Dendritic cell treated with granulocyte-macrophage colony-stimulating factor and Interleukin-4, amounts not matched to agents 40 ng/mL and 50 ng/mL, for 4 days (primary cell): ENCODE data around the gene MYO5A.
A peak's percentile ranks its signal among the peaks of the same experiment; 100 is the strongest.

Experiments used
- H3K27ac Mint-ChIP-seq: one replicate; pipeline ENCODE4 v1.8.0; 2022; ENCODE audit warnings: mild to moderate bottlenecking, mixed read lengths
- H3K27me3 Mint-ChIP-seq: one replicate; pipeline ENCODE4 v1.8.0; 2022; ENCODE audit warnings: mild to moderate bottlenecking, mixed read lengths
- H3K36me3 Mint-ChIP-seq: one replicate; pipeline ENCODE4 v1.8.0; 2022; ENCODE audit warnings: low read depth, mixed read lengths
- H3K4me1 Mint-ChIP-seq: one replicate; pipeline ENCODE4 v1.8.0; 2022; ENCODE audit warnings: low read depth, mixed read lengths
- H3K4me3 Mint-ChIP-seq: one replicate; pipeline ENCODE4 v1.8.0; 2022; ENCODE audit warnings: mild to moderate bottlenecking, moderate library complexity, mixed read lengths
- H3K9me3 Mint-ChIP-seq: one replicate; pipeline ENCODE4 v1.8.0; 2022; ENCODE audit warnings: mixed read lengths
- intact Hi-C: fragments of 100-400 bp; cut with micrococcal nuclease; formaldehyde crosslinking; loops from one replicate; pipeline ENCODE4 v1.15.0; 2022

The MYO5A gene

GRCh38 chr15:52361975-52362494 is 166.6 kb downstream of the MYO5A start:
- peaks cover 80% of the 10 kb centered on the region for H3K36me3 Mint-ChIP-seq
- H3K4me3 Mint-ChIP-seq: peak overlapping the region; percentile 7
- intact Hi-C loops: loop anchor here (5.0 kb wide), 1 partner anchor 210 kb away; no protein-coding TSS in a partner anchor
- no peaks in the 10 kb centered on the region for H3K27me3 Mint-ChIP-seq
- no peaks in the 10 kb centered on the region for H3K9me3 Mint-ChIP-seq
- H3K27ac Mint-ChIP-seq: peak overlapping the region; percentile 82
- peaks cover 36% of the 10 kb centered on the region for H3K4me1 Mint-ChIP-seq

- Mint-ChIP-seq H3K36me3 (peaks cover 75% of the 10 kb centered on the region), H3K4me1 (peaks cover 36% of the 10 kb centered on the region), H3K4me3 (peak overlapping the region; percentile 7), H3K27ac (peak overlapping the region; percentile 82), H3K27me3 (no peaks in the 10 kb centered on the region), H3K9me3 (no peaks in the 10 kb centered on the region)
- intact Hi-C loops: loop anchor here (5.0 kb wide), 1 partner anchor 211 kb away; no protein-coding TSS in a partner anchor
These were observed 167.2 kb downstream of the MYO5A start for GRCh38 chr15:52361494-52361893.

GRCh38 chr15:52360229-52361203 is 168.2 kb downstream of the MYO5A start:
- Mint-ChIP-seq H3K36me3 (peaks cover 70% of the 10 kb centered on the region), H3K4me1 (peaks cover 36% of the 10 kb centered on the region)
- intact Hi-C loops: loop anchor here (5.0 kb wide), 1 partner anchor 212 kb away; no protein-coding TSS in a partner anchor

GRCh38 chr15:52359722-52360121 is 169.0 kb downstream of the MYO5A start:
- Mint-ChIP-seq H3K4me1 (peaks cover 36% of the 10 kb centered on the region), H3K36me3 (peaks cover 69% of the 10 kb centered on the region), H3K4me3 (no peak overlapping the region), H3K27me3 (no peaks in the 10 kb centered on the region), H3K9me3 (no peaks in the 10 kb centered on the region), H3K27ac (no peak overlapping the region)
- intact Hi-C loops: loop anchor here (5.0 kb wide), 1 partner anchor 213 kb away; no protein-coding TSS in a partner anchor

More at GRCh38 chr15:52360229-52361203, 168.2 kb downstream of the MYO5A start:
- H3K9me3 Mint-ChIP-seq: no peaks in the 10 kb centered on the region
- peak overlapping the region; percentile 82 for H3K27ac Mint-ChIP-seq
- H3K4me3 Mint-ChIP-seq: no peak overlapping the region
- no peaks in the 10 kb centered on the region for H3K27me3 Mint-ChIP-seq

GRCh38 chr15:52357949-52358348 is 170.7 kb downstream of the MYO5A start:
- Mint-ChIP-seq H3K36me3 (peaks cover 68% of the 10 kb centered on the region), H3K4me1 (peaks cover 29% of the 10 kb centered on the region), H3K9me3 (no peaks in the 10 kb centered on the region), H3K27ac (no peak overlapping the region), H3K27me3 (no peaks in the 10 kb centered on the region), H3K4me3 (no peak overlapping the region)
- intact Hi-C loops: no loop called here

GRCh38 chr15:52352086-52352485 is 176.6 kb downstream of the MYO5A start:
- Mint-ChIP-seq H3K27me3 (no peaks in the 10 kb centered on the region), H3K4me1 (peaks cover 19% of the 10 kb centered on the region), H3K36me3 (peaks cover 83% of the 10 kb centered on the region), H3K9me3 (no peaks in the 10 kb centered on the region), H3K27ac (peak overlapping the region; percentile 71), H3K4me3 (no peak overlapping the region)
- intact Hi-C loops: no loop called here

GRCh38 chr15:52351206-52351908 is 177.3 kb downstream of the MYO5A start:
- peak overlapping the region; percentile 71 for H3K27ac Mint-ChIP-seq
- H3K9me3 Mint-ChIP-seq: no peaks in the 10 kb centered on the region
- peaks cover 19% of the 10 kb centered on the region for H3K4me1 Mint-ChIP-seq
- peaks cover 90% of the 10 kb centered on the region for H3K36me3 Mint-ChIP-seq
- H3K27me3 Mint-ChIP-seq: no peaks in the 10 kb centered on the region
- H3K4me3 Mint-ChIP-seq: no peak overlapping the region
- intact Hi-C loops: no loop called here

- no peak overlapping the region for H3K27ac Mint-ChIP-seq
- H3K4me1 Mint-ChIP-seq: peaks cover 19% of the 10 kb centered on the region
- no peaks in the 10 kb centered on the region for H3K9me3 Mint-ChIP-seq
- intact Hi-C loops: no loop called here
- no peaks in the 10 kb centered on the region for H3K27me3 Mint-ChIP-seq
- no peak overlapping the region for H3K4me3 Mint-ChIP-seq
- peaks cover 94% of the 10 kb centered on the region for H3K36me3 Mint-ChIP-seq
These were observed 178.3 kb downstream of the MYO5A start for GRCh38 chr15:52350423-52350822.

GRCh38 chr15:52349052-52349700 is 179.5 kb downstream of the MYO5A start:
- intact Hi-C loops: no loop called here
- peaks cover 95% of the 10 kb centered on the region for H3K36me3 Mint-ChIP-seq
- H3K27me3 Mint-ChIP-seq: no peaks in the 10 kb centered on the region
- no peak overlapping the region for H3K27ac Mint-ChIP-seq
- H3K4me1 Mint-ChIP-seq: peaks cover 19% of the 10 kb centered on the region
- no peak overlapping the region for H3K4me3 Mint-ChIP-seq
- no peaks in the 10 kb centered on the region for H3K9me3 Mint-ChIP-seq

- peaks cover 19% of the 10 kb centered on the region for H3K4me1 Mint-ChIP-seq
- intact Hi-C loops: no loop called here
- H3K27ac Mint-ChIP-seq: no peak overlapping the region
- no peaks in the 10 kb centered on the region for H3K9me3 Mint-ChIP-seq
- H3K27me3 Mint-ChIP-seq: no peaks in the 10 kb centered on the region
- H3K36me3 Mint-ChIP-seq: peaks cover 91% of the 10 kb centered on the region
- no peak overlapping the region for H3K4me3 Mint-ChIP-seq
These were observed 180.5 kb downstream of the MYO5A start for GRCh38 chr15:52348056-52348745.

- H3K4me1 Mint-ChIP-seq: no peaks in the 10 kb centered on the region
- no peak overlapping the region for H3K4me3 Mint-ChIP-seq
- H3K36me3 Mint-ChIP-seq: peaks cover 91% of the 10 kb centered on the region
- intact Hi-C loops: no loop called here
- no peak overlapping the region for H3K27ac Mint-ChIP-seq
- no peaks in the 10 kb centered on the region for H3K27me3 Mint-ChIP-seq
- H3K9me3 Mint-ChIP-seq: no peaks in the 10 kb centered on the region
These were observed 184.1 kb downstream of the MYO5A start for GRCh38 chr15:52344592-52344991.

- Mint-ChIP-seq H3K27me3 (no peaks in the 10 kb centered on the region), H3K36me3 (peaks cover 89% of the 10 kb centered on the region), H3K9me3 (no peaks in the 10 kb centered on the region), H3K27ac (no peak overlapping the region), H3K4me3 (no peak overlapping the region), H3K4me1 (no peaks in the 10 kb centered on the region)
- intact Hi-C loops: no loop called here
These were observed 184.8 kb downstream of the MYO5A start for GRCh38 chr15:52343831-52344230.

- no peak overlapping the region for H3K4me3 Mint-ChIP-seq
- H3K27ac Mint-ChIP-seq: no peak overlapping the region
- H3K9me3 Mint-ChIP-seq: no peaks in the 10 kb centered on the region
- H3K4me1 Mint-ChIP-seq: no peaks in the 10 kb centered on the region
- H3K36me3 Mint-ChIP-seq: peaks cover 90% of the 10 kb centered on the region
- no peaks in the 10 kb centered on the region for H3K27me3 Mint-ChIP-seq
- intact Hi-C loops: no loop called here
These were observed 188.6 kb downstream of the MYO5A start for GRCh38 chr15:52340093-52340492.
